ENCODE results near the gene FBXW10B. TPM values are rescaled to one million over a fixed set of nuclear protein-coding genes. Genes with fewer than 3 reads are reported as not detected.
A peak's percentile ranks its signal among the peaks of the same experiment; 100 is the strongest.

The FBXW10B gene
- total RNA-seq, 1 experiment from 2014 or later, result 8.1 TPM

DNA sequence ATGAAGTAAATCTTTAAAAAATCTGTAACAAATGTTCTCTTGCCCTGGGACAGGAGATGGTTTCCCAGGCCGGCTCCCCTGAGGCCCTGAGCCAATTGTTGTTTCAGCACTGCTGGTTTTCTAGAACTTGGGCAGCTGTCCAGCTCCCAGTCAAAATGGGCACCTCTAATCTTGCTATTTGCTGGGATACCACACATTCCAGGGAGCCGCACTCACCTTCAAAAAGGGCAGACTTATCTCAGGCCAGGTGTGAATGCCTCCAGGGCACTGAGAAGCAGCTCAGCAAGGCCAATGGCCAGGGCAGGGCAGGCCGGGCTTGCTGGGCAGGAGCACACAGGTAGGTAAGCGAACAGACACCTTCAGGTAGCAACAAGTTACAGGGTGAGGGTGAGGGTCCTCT lies 40.2 kb upstream of the FBXW10B start:
- BruUV-seq (replicated peaks), result no TSS peak
- TF ChIP-seq, protein P1, sequence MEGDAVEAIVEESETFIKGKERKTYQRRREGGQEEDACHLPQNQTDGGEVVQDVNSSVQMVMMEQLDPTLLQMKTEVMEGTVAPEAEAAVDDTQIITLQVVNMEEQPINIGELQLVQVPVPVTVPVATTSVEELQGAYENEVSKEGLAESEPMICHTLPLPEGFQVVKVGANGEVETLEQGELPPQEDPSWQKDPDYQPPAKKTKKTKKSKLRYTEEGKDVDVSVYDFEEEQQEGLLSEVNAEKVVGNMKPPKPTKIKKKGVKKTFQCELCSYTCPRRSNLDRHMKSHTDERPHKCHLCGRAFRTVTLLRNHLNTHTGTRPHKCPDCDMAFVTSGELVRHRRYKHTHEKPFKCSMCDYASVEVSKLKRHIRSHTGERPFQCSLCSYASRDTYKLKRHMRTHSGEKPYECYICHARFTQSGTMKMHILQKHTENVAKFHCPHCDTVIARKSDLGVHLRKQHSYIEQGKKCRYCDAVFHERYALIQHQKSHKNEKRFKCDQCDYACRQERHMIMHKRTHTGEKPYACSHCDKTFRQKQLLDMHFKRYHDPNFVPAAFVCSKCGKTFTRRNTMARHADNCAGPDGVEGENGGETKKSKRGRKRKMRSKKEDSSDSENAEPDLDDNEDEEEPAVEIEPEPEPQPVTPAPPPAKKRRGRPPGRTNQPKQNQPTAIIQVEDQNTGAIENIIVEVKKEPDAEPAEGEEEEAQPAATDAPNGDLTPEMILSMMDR (IDR thresholded peaks at IDR 0.05; ENCODE audit: unreplicated experiment), result no peak
- DNase-seq, result peak; percentile 71
- Mint-ChIP-seq H3K27me3 (ENCODE audit: unreplicated experiment) (no peaks in the 10 kb centered on the region), H3K9me3 (ENCODE audit: low read depth, unreplicated experiment) (no peaks in the 10 kb centered on the region), H3K36me3 (ENCODE audit: insufficient read depth, unreplicated experiment) (peaks cover 7% of the 10 kb centered on the region), H3K4me1 (ENCODE audit: low read depth, unreplicated experiment) (peaks cover 46% of the 10 kb centered on the region), H3K27ac (ENCODE audit: unreplicated experiment) (peak overlapping the region; percentile 30), H3K4me3 (ENCODE audit: low read depth, unreplicated experiment) (no peak overlapping the region)
- intact Hi-C loops (cut with micrococcal nuclease; ENCODE audit: unreplicated experiment), result no loop called here
- CTCF ChIA-PET, result no interaction called here

DNA sequence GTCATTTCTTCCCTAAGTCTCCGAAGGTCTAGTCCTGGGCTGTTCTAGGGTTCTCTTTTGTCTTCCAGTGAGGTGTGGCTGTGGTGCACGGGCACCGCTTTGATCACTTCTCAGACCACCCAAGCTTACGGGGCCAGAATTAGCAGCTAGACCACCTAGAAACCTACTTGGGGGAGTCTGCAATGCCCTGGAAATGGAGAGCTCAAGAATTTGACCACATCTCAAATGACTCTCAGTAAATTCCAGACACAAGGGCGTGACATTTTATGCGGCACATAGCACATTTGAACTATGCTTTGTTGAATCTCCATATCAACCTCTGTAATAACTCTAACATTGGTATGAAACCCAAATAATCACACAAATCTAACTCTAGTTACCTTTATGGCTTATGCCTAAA lies 39.7 kb upstream of the FBXW10B start:
- intact Hi-C loops (cut with micrococcal nuclease; ENCODE audit: unreplicated experiment), result no loop called here
- DNase-seq, result no peak
- Mint-ChIP-seq H3K4me1 (ENCODE audit: low read depth, unreplicated experiment) (peaks cover 51% of the 10 kb centered on the region), H3K27ac (ENCODE audit: unreplicated experiment) (peak overlapping the region; percentile 30), H3K36me3 (ENCODE audit: insufficient read depth, unreplicated experiment) (peaks cover 7% of the 10 kb centered on the region), H3K9me3 (ENCODE audit: low read depth, unreplicated experiment) (no peaks in the 10 kb centered on the region), H3K4me3 (ENCODE audit: low read depth, unreplicated experiment) (no peak overlapping the region), H3K27me3 (ENCODE audit: unreplicated experiment) (no peaks in the 10 kb centered on the region)
- BruUV-seq (replicated peaks), result no TSS peak
- TF ChIP-seq, protein P1 (IDR thresholded peaks at IDR 0.05; ENCODE audit: unreplicated experiment), result no peak
- CTCF ChIA-PET, result no interaction called here

DNA sequence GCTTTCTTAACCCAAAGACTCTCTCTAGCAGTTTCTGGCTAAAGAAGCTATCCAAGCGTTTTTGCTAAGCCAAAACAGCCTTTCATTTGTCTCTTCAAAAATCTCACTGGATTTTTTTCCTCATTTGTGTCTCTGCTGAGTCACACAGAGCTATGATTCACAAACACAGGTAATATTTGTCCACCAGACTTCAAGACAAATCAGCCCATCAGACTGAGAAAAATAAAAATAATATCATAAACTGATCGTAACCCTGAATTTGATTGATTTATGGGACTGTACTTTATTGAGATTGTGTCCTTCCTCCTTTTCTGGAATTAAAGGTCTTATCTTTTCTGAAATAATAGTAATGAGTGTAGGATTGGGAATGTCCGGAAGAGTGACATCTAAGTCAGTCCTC lies 38.8 kb upstream of the FBXW10B start:
- TF ChIP-seq, protein P1 (IDR thresholded peaks at IDR 0.05; ENCODE audit: unreplicated experiment), result no peak
- no peaks in the 10 kb centered on the region for H3K9me3 Mint-ChIP-seq (ENCODE audit: low read depth, unreplicated experiment)
- CTCF ChIA-PET, result interaction anchor here (0.5 kb wide), 1 partner anchor 682 kb away, joined by 3 read pairs; no protein-coding TSS in a partner anchor
- H3K27ac Mint-ChIP-seq (ENCODE audit: unreplicated experiment), result peak overlapping the region; percentile 61
- no TSS peak for BruUV-seq (replicated peaks)
- intact Hi-C loops (cut with micrococcal nuclease; ENCODE audit: unreplicated experiment), result no loop called here
- no peaks in the 10 kb centered on the region for H3K27me3 Mint-ChIP-seq (ENCODE audit: unreplicated experiment)
- peaks cover 10% of the 10 kb centered on the region for H3K36me3 Mint-ChIP-seq (ENCODE audit: insufficient read depth, unreplicated experiment)
- peaks cover 60% of the 10 kb centered on the region for H3K4me1 Mint-ChIP-seq (ENCODE audit: low read depth, unreplicated experiment)
- H3K4me3 Mint-ChIP-seq (ENCODE audit: low read depth, unreplicated experiment), result no peak overlapping the region
- no peak for DNase-seq

DNA sequence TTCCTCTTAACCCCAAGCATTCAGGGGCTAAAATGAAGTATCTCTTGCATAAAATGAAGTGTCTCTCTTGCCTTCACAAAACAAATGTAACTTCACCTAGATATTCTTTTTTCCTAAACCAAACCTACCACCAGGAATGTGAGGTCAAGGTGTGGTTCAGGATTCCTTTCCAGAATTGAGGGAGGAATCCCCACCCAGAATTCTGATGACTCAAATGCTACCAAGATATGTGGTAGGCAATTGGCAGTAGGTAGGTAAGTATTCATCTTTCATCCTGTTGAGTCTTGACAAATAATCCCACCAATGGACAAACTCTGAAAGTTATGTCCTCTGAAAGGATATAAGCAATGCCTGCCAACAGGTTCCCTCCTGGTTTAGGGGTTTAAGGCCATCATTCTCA lies 38.4 kb upstream of the FBXW10B start:
- H3K4me3 Mint-ChIP-seq (ENCODE audit: low read depth, unreplicated experiment), result no peak overlapping the region
- no peak for DNase-seq
- peaks cover 64% of the 10 kb centered on the region for H3K4me1 Mint-ChIP-seq (ENCODE audit: low read depth, unreplicated experiment)
- peak overlapping the region; percentile 61 for H3K27ac Mint-ChIP-seq (ENCODE audit: unreplicated experiment)
- H3K27me3 Mint-ChIP-seq (ENCODE audit: unreplicated experiment), result no peaks in the 10 kb centered on the region
- CTCF ChIA-PET, result interaction anchor here (0.5 kb wide), 1 partner anchor 683 kb away, joined by 3 read pairs; no protein-coding TSS in a partner anchor
- peaks cover 13% of the 10 kb centered on the region for H3K36me3 Mint-ChIP-seq (ENCODE audit: insufficient read depth, unreplicated experiment)
- TF ChIP-seq, protein P1 (IDR thresholded peaks at IDR 0.05; ENCODE audit: unreplicated experiment), result no peak
- intact Hi-C loops (cut with micrococcal nuclease; ENCODE audit: unreplicated experiment), result no loop called here
- H3K9me3 Mint-ChIP-seq (ENCODE audit: low read depth, unreplicated experiment), result no peaks in the 10 kb centered on the region
- no TSS peak for BruUV-seq (replicated peaks)
